GM21576 (cell line): ENCODE results near the gene VPS37B.

Experiments used
- ATAC-seq: cut with Tn5 transposase; IDR thresholded peaks from one replicate; pipeline ENCODE4 v1.9.1; 2021; ENCODE audit warnings: mild to moderate bottlenecking, moderate library complexity; ENCODE audit not compliant: unreplicated experiment

Gene VPS37B

GRCh38 chr12:122842505-122843405, 53.2 kb downstream of the VPS37B start:
- no peak for ATAC-seq

- no peak for ATAC-seq
These were observed 54.2 kb downstream of the VPS37B start for GRCh38 chr12:122841544-122842321.

GRCh38 chr12:122840580-122841513, 55.1 kb downstream of the VPS37B start:
- ATAC-seq, result no peak

- ATAC-seq, result no peak
These were observed 55.9 kb downstream of the VPS37B start for GRCh38 chr12:122839907-122840554.

GRCh38 chr12:122838841-122839240, 57.1 kb downstream of the VPS37B start:
- ATAC-seq, result no peak

- no peak for ATAC-seq
These were observed 58.3 kb downstream of the VPS37B start for GRCh38 chr12:122837306-122838265.

- no peak for ATAC-seq
These were observed 59.6 kb downstream of the VPS37B start for GRCh38 chr12:122836027-122836921.

- ATAC-seq, result no peak
These were observed 60.2 kb downstream of the VPS37B start for GRCh38 chr12:122835750-122836026.

GRCh38 chr12:122834921-122835749, 60.8 kb downstream of the VPS37B start, which contains the start of gene HIP1R:
Gene HIP1R, plus strand, starts transcription at chr12:122835457. Its CDS starts 94 bp downstream, at chr12:122835551.
- ATAC-seq, result no peak

GRCh38 chr12:122834104-122834920, 61.6 kb downstream of the VPS37B start:
- ATAC-seq, result no peak

GRCh38 chr12:122830517-122831214, 65.3 kb downstream of the VPS37B start:
- no peak for ATAC-seq

GRCh38 chr12:122827258-122827657, 68.7 kb downstream of the VPS37B start:
- ATAC-seq, result no peak

- ATAC-seq, result no peak
These were observed 69.9 kb downstream of the VPS37B start for GRCh38 chr12:122825773-122826724.

GRCh38 chr12:122823429-122823828, 72.5 kb downstream of the VPS37B start:
- ATAC-seq, result no peak

GRCh38 chr12:122820838-122821271, 75.1 kb downstream of the VPS37B start:
- ATAC-seq, result peak; percentile 49
